Measurements from ENCODE around the gene ACVR1B. TPM values are rescaled to one million over a fixed set of nuclear protein-coding genes. Genes with fewer than 3 reads are reported as not detected.

The ACVR1B gene
- total and polyA plus RNA-seq, 9 of the 15 experiments (the other 6 are each of a cell fraction or from before 2014, with no cell fraction given), result 0.97 to 15.1 (median 6.8) TPM

DNA sequence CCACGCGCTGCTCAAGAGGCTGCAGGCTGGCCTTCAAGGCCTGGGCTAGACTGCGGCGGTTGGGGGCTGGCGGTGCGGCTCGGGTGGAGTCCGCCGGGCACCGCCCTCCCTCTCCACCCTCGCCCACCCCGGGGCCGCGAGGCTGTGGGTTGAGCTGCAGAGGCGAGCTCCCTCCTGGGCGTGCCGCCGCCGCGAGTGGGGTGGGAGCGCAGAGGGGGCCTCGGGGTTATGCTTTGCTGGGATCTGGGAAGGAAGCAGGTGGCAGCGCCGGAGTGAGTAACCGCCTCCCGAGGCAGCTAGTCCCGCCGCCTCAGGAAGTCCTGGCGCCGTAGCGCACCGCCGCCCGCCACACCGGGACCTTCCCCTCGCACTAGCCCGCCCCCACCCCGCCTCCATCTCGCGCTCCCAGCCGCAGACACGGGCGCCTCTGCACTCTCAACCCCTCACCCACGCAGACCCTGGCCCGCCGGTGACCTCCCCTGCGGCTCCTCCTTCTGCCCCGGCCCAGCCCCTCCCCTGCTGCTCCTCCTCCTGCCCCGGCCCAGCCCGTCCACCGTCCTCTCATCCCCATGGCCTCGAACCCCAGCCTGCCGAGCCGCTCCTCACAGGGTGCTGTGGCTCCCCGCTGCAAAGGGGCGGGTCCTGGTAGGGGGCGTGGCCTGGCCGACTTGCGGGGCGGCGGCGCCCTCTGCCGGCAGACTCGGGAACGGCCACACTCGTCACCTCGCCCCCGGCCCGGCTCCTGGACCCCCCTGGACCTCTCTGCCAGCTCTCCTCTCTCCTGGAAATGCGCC, 71.9 kb downstream of the ACVR1B start (continued):
- TF ChIP-seq ZNF586 (CRISPR knock-in tag; conservative IDR thresholded peaks at IDR 0.05) (no peak), NR2C1 (IDR thresholded peaks at IDR 0.05) (no peak), NR2C1 (tag; IDR thresholded peaks at IDR 0.05) (no peak), TARDBP (IDR thresholded peaks at IDR 0.05) (no peak), ZNF263 (CRISPR knock-in tag; IDR thresholded peaks at IDR 0.05; ENCODE audit: borderline replicate concordance) (0 out of 2 replicates have a peak, but pooled peaks have one; percentile 20), XRCC3 (IDR thresholded peaks at IDR 0.05) (no peak), TAF15 (IDR thresholded peaks at IDR 0.05; ENCODE audit: low read depth, low read length) (no peak), DPF2 (IDR thresholded peaks at IDR 0.05) (no peak), TAF9B (IDR thresholded peaks at IDR 0.05; ENCODE audit: partially characterized antibody) (no peak), XRCC4 (IDR thresholded peaks at IDR 0.05; ENCODE audit: extremely low read depth, insufficient read depth, insufficient read length) (no peak)
- TF ChIP-seq, protein P1, sequence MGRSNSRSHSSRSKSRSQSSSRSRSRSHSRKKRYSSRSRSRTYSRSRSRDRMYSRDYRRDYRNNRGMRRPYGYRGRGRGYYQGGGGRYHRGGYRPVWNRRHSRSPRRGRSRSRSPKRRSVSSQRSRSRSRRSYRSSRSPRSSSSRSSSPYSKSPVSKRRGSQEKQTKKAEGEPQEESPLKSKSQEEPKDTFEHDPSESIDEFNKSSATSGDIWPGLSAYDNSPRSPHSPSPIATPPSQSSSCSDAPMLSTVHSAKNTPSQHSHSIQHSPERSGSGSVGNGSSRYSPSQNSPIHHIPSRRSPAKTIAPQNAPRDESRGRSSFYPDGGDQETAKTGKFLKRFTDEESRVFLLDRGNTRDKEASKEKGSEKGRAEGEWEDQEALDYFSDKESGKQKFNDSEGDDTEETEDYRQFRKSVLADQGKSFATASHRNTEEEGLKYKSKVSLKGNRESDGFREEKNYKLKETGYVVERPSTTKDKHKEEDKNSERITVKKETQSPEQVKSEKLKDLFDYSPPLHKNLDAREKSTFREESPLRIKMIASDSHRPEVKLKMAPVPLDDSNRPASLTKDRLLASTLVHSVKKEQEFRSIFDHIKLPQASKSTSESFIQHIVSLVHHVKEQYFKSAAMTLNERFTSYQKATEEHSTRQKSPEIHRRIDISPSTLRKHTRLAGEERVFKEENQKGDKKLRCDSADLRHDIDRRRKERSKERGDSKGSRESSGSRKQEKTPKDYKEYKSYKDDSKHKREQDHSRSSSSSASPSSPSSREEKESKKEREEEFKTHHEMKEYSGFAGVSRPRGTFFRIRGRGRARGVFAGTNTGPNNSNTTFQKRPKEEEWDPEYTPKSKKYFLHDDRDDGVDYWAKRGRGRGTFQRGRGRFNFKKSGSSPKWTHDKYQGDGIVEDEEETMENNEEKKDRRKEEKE (IDR thresholded peaks at IDR 0.05; ENCODE audit: borderline replicate concordance in 1 of 2, control insufficient read depth in 1 of 2, low read depth in 2 of 2, low read length in 1 of 2), result no peak
- TF ChIP-seq, protein P2, sequence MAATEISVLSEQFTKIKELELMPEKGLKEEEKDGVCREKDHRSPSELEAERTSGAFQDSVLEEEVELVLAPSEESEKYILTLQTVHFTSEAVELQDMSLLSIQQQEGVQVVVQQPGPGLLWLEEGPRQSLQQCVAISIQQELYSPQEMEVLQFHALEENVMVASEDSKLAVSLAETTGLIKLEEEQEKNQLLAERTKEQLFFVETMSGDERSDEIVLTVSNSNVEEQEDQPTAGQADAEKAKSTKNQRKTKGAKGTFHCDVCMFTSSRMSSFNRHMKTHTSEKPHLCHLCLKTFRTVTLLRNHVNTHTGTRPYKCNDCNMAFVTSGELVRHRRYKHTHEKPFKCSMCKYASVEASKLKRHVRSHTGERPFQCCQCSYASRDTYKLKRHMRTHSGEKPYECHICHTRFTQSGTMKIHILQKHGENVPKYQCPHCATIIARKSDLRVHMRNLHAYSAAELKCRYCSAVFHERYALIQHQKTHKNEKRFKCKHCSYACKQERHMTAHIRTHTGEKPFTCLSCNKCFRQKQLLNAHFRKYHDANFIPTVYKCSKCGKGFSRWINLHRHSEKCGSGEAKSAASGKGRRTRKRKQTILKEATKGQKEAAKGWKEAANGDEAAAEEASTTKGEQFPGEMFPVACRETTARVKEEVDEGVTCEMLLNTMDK (IDR thresholded peaks at IDR 0.05; ENCODE audit: borderline replicate concordance, insufficient read depth, low read depth, low read length, poor library complexity, severe bottlenecking), result peak; percentile 34
- TF ChIP-seq, protein P3, sequence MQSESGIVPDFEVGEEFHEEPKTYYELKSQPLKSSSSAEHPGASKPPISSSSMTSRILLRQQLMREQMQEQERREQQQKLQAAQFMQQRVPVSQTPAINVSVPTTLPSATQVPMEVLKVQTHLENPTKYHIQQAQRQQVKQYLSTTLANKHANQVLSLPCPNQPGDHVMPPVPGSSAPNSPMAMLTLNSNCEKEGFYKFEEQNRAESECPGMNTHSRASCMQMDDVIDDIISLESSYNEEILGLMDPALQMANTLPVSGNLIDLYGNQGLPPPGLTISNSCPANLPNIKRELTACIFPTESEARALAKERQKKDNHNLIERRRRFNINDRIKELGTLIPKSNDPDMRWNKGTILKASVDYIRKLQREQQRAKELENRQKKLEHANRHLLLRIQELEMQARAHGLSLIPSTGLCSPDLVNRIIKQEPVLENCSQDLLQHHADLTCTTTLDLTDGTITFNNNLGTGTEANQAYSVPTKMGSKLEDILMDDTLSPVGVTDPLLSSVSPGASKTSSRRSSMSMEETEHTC (IDR thresholded peaks at IDR 0.05), result no peak
